ENCODE data around the gene SYVN1.

SYVN1 gene

DNA sequence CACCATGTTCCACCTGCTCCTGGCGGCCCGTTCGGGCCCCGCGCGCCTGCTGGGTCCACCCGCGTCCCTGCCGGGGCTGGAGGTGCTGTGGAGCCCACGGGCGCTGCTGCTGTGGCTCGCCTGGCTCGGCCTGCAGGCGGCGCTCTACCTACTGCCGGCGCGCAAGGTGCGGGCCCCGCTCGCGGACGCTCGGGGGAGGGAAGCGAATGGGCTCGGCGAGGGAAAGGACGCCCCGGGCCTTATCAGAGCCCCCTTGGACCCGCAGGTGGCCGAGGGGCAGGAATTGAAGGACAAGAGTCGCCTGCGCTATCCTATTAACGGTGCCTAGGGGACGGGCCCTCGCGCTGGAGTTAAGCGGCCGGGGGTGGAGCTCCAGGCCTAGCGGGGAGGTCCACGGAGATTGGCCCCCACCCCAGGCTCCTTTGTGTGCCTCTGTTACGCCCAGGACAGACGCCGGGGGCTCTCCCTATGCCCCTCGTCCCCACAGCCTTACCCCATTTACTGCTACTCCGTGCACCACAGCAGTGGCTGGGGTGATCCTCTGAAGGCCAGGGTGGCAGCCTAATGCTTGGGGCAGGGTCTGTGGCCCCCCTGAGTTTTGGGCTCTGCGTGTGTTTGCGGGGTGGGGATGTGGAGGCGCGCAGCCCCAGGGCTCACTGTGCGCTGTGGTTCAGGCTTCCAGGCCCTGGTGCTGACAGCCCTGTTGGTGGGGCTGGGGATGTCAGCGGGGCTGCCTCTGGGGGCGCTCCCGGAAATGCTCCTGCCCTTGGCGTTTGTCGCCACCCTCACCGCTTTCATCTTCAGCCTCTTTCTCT lies 21.6 kb downstream of the SYVN1 start (continued):
- TF ChIP-seq, protein P1, sequence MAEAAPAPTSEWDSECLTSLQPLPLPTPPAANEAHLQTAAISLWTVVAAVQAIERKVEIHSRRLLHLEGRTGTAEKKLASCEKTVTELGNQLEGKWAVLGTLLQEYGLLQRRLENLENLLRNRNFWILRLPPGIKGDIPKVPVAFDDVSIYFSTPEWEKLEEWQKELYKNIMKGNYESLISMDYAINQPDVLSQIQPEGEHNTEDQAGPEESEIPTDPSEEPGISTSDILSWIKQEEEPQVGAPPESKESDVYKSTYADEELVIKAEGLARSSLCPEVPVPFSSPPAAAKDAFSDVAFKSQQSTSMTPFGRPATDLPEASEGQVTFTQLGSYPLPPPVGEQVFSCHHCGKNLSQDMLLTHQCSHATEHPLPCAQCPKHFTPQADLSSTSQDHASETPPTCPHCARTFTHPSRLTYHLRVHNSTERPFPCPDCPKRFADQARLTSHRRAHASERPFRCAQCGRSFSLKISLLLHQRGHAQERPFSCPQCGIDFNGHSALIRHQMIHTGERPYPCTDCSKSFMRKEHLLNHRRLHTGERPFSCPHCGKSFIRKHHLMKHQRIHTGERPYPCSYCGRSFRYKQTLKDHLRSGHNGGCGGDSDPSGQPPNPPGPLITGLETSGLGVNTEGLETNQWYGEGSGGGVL (tag by site-specific recombination; IDR thresholded peaks at IDR 0.05): no peak
- no peak for TF ChIP-seq ZNF266 (tag by site-specific recombination; IDR thresholded peaks at IDR 0.05; ENCODE audit: low read depth)
- peak; percentile 87 for TF ChIP-seq ZFP69B (tag by site-specific recombination; IDR thresholded peaks at IDR 0.05)

DNA sequence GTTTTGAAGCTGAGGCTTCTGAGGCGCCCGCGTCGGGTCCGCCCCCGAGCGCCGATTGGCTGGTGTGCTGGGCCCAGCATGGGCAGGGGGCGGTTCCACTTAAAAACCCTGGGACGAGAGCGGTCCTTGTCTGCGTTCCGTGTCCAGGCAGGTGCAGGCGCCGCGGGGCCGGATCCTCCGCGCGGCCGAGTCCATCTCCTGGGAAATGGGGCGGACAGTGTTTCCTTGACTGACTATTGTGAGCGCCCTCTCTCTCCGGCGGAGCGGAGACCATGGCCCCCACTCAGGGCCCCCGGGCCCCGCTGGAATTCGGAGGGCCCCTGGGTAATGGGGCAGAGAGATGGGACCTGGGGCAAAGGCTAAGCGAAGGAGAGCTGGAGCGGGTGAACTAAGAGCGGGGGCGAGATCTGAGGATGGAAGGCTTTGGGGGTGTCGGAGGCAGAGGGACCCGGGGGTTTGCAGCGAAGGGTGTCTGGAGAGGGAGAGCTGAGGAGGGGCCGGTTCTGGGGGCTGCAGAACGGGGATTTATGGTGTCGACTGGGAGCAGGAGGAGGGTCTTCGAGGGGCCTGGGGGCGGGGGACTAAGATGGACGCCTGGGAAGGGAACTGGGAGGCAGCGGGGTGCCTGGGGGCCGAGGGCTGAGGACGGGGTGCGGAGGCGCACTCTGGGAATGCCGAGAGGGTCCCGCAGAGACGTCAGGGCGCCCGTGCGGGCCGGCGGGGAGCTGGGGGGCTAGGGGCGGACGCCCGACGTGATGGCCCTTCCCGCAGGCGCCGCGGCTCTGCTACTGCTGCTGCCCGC lies 22.4 kb downstream of the SYVN1 start, which contains the start of gene TM7SF2:
TSS of gene TM7SF2 (plus strand) at position 129 of the 802 bp plus-strand sequence. CDS start at position 273, 144 bp downstream.
- peak within 1 kb of the TSS; percentile 67 for H3K4me3 ChIP-seq (ENCODE audit: low read depth, low read length)
- peaks cover 6% of the 10 kb centered on the region for H3K4me1 ChIP-seq (ENCODE audit: control insufficient read depth, insufficient read depth, low read length)
- ChIA-PET CTCF (interaction anchor here (0.6 to 4.8 kb wide), 19 partner anchors 9 to 264 kb away, joined by 3 to 110 read pairs (median 3); partner anchors contain the start of genes ARL2, CDC42EP2, FAU and MRPL49), POLR2A (interaction anchor here (0.6 to 5.0 kb wide), 26 partner anchors 9 to 809 kb away, joined by 3 to 57 read pairs (median 4); partner anchors contain the start of genes ARL2, CAPN1, CDCA5 and FAU)
- peak within 1 kb of the TSS; percentile 72 for H3K27ac ChIP-seq (ENCODE audit: extremely low read depth, low read depth, low read length)
- peaks cover 0 to 55% of the 10 kb centered on the region in 2 experiments; a peak in 1 of 3 replicates for H3K36me3 ChIP-seq (ENCODE audit: control insufficient read depth in 2 of 2, insufficient read depth in 1 of 2, low read length in 2 of 2)
- no peaks in the 10 kb centered on the region for H3K9me3 ChIP-seq (ENCODE audit: control insufficient read depth, insufficient read depth, low read depth, low read length)
- no peak for TF ChIP-seq ZNF488 (tag by site-specific recombination; IDR thresholded peaks at IDR 0.05)
- TF ChIP-seq ZNF2 (tag by site-specific recombination; IDR thresholded peaks at IDR 0.05): 0 out of 2 replicates have a peak, but pooled peaks have one; percentile 35
- TF ChIP-seq ZNF335 (tag by site-specific recombination; conservative IDR thresholded peaks at IDR 0.05): peak; percentile 72
- peak; percentile 58; the same call in 1 of the 2 replicates for TF ChIP-seq ZBTB17 (tag by site-specific recombination; IDR thresholded peaks at IDR 0.05)
- TF ChIP-seq ZNF214 (tag by site-specific recombination; IDR thresholded peaks at IDR 0.05; ENCODE audit: borderline replicate concordance): no peak
- no peak for TF ChIP-seq GLI2 (tag by site-specific recombination; IDR thresholded peaks at IDR 0.05; ENCODE audit: borderline replicate concordance, low read depth)
- no peak for TF ChIP-seq KLF1 (tag by site-specific recombination; IDR thresholded peaks at IDR 0.05)
- no peak for TF ChIP-seq ZNF624 (tag by site-specific recombination; IDR thresholded peaks at IDR 0.05)
- no peak for TF ChIP-seq ZNF23 (tag by site-specific recombination; IDR thresholded peaks at IDR 0.05; ENCODE audit: borderline replicate concordance)
- TF ChIP-seq ZBTB21 (tag by site-specific recombination; IDR thresholded peaks at IDR 0.05): no peak
- TF ChIP-seq GLIS2 (tag by site-specific recombination; IDR thresholded peaks at IDR 0.05): no peak
- TF ChIP-seq ZNF184 (tag by site-specific recombination; IDR thresholded peaks at IDR 0.05): no peak
- TF ChIP-seq SP7 (tag by site-specific recombination; IDR thresholded peaks at IDR 0.05): peak; percentile 49; the same call in 1 of the 2 replicates
- TF ChIP-seq ZNF311 (tag by site-specific recombination; IDR thresholded peaks at IDR 0.05; ENCODE audit: borderline replicate concordance): no peak
- TF ChIP-seq ZNF416 (tag by site-specific recombination; IDR thresholded peaks at IDR 0.05): no peak
- no peak for TF ChIP-seq ZNF776 (tag by site-specific recombination; IDR thresholded peaks at IDR 0.05; ENCODE audit: borderline replicate concordance)
- 0 out of 2 replicates have a peak, but pooled peaks have one; percentile 45 for TF ChIP-seq ZFP69B (tag by site-specific recombination; IDR thresholded peaks at IDR 0.05)
- no peak for TF ChIP-seq ZNF639 (tag by site-specific recombination; IDR thresholded peaks at IDR 0.05)
- peak; percentile 56; the same call in 1 of the 2 replicates for TF ChIP-seq ZNF660 (tag by site-specific recombination; IDR thresholded peaks at IDR 0.05)
- no peak for TF ChIP-seq ZNF114 (tag by site-specific recombination; IDR thresholded peaks at IDR 0.05)
- TF ChIP-seq ZIC2 (tag by site-specific recombination; IDR thresholded peaks at IDR 0.05): no peak
- no peak for TF ChIP-seq MYNN (tag by site-specific recombination; IDR thresholded peaks at IDR 0.05; ENCODE audit: borderline replicate concordance)
- peak; percentile 65; the same call in 1 of the 2 replicates for TF ChIP-seq ZBTB8A (tag by site-specific recombination; IDR thresholded peaks at IDR 0.05)
- TF ChIP-seq ZEB2 (tag by site-specific recombination; IDR thresholded peaks at IDR 0.05): peak; percentile 64
- TF ChIP-seq ZNF585B (tag by site-specific recombination; IDR thresholded peaks at IDR 0.05): no peak
- TF ChIP-seq ZNF121 (tag by site-specific recombination; IDR thresholded peaks at IDR 0.05): no peak
- TF ChIP-seq ZNF704 (tag by site-specific recombination; IDR thresholded peaks at IDR 0.05): no peak
- no peak for TF ChIP-seq WT1 (tag by site-specific recombination; IDR thresholded peaks at IDR 0.05)

All from HEK293 (cell line).